Measurements from ENCODE around the gene SPOCK3.
A peak's percentile ranks its signal among the peaks of the same experiment; 100 is the strongest.
"Not testable (repeated sequence)": the region's sequence is repeated elsewhere in the genome, so short reads cannot be mapped to it uniquely, and the experiment has no call there.

Gene SPOCK3

DNA sequence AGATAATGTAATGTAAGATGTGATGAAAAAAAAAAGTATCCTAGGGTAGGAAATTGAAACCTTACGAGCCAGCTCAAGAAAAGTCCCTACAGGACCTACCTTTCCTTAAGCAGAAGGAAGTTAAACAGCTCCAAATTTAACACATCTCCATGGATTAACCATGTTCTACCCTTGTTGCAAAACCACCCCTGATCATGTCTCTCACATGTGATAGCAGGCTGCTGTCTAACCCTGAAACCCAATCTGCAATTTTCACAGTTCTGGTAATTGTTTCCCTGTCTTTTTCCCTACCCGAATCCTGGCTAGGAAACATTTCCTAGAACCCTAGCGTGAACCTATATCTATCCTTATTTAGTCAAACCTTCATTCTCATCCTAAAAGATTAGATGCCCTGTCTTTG lies 198.9 kb downstream of the SPOCK3 start:
- no peak for DNase-seq (ENCODE audit: low read depth)

DNA sequence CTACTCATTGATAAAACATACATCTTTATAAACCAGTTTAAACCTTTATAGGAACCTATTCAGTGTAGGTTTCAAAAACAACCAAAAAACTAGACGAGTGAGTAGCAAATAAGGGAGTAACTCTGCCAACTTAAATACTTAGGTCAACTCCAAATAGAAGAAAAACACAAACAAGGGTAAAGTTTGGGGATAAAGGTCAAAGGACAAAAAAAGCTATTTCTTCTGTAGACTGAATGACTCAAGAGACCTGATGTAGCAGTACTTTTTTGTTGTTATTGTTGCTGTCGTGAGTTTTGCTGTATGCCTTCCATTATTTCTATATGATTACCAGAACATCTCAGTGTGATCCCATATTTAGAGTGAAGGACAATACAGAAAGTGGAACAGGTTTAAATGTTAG lies 199.3 kb downstream of the SPOCK3 start:
- DNase-seq (ENCODE audit: low read depth) = no peak

DNA sequence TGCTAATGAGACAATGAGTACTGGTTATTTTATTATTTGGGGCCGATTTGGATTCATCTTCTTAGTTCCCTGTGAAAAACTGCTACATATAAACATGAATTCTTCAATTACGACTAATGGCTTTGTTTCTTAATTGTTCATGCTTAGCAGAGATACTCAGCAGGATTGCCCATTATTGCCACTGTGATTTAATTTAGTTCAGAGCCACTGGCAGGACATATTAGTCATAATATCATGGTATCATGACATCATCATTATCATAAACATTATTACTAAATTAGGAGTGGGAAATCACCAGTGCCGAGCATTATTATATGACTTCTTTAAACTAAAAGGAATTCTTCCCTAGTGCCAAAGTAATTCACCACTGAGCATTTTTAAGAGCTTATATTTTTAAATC lies 201.4 kb downstream of the SPOCK3 start:
- DNase-seq (ENCODE audit: low read depth) = no peak

DNA sequence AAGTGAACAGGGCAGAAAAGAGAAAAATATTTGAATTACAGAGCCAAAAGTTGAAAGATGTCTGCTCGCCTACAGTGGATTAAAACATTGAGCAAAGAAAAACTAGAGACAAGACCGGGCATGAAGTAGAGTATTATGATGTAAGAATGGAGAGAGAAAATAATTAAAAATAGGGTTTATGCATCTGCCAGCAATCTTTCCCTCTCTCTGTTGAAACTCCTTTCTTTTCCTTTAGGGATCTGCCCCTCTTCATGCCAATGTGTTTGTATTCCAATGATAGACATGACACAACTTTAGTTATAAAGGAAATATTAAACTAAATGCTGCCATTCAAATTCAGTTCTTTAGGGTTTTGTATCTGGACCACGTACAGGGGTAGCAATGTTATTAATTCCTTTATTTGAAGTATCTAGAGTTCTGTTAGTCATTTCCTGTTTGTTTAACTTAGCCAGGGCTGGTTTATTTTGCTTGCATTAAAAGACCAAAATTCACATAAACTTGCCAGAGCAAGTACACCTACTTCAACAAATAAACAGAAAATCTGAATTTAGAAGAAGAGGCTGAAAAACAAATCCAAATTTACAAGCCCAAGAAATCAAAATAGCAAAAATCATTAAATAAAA lies 202.6 kb downstream of the SPOCK3 start:
- peak; percentile 9 for DNase-seq (ENCODE audit: low read depth)

GRCh38 chr4:167028976-167029375 lies 205.3 kb downstream of the SPOCK3 start:
- DNase-seq (ENCODE audit: low read depth) = no peak

GRCh38 chr4:167025670-167026069 lies 208.6 kb downstream of the SPOCK3 start:
- no peak for DNase-seq (ENCODE audit: low read depth)

DNA sequence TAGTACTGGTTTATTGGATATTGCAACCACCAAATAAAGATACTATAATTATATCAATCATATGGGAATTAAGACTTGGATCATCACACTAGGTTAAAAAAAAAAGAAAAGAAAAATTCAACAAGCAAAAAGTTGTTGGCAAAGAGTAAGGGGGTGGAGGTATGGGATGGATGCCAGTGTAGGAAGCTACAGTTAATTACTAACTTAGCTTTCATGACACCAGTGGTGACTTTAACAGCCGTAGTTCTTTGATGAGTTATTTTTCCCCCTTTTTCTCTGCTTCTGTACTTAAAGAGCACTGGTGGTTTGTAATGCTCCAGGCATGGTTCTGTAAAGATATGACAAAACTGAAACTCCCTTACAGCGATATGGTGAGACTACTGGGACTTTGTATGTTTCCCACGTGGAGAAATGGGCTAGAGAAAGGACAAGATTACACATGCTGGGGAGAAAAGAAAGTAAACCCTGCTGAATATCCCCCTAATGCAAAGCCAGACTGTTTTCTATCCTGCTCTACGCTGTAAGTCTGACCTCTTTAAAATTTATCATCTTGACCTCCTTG lies 210.8 kb downstream of the SPOCK3 start:
- no peak for DNase-seq (ENCODE audit: low read depth)

- DNase-seq (ENCODE audit: low read depth) = peak; percentile 39
These were observed 212.6 kb downstream of the SPOCK3 start for GRCh38 chr4:167021545-167022155.

DNA sequence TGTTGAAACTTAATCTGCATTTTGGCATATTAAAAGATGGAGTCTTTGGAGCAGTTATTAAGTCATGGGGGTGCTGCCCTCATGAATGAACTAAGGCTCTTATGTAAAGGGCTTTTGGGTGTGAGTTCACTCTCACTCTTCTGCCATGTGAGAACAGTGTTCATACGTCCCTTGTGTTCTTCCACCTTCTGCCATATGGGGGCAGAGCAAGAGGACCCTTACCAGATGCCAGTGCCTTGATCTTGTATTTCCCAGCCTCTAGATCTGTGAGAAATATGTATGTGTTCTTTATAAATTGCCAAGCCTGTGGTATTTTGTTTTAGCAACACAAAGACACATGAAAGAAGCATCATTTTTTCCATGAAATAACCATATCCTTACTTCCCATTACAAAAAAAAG lies 213.9 kb downstream of the SPOCK3 start:
- DNase-seq (ENCODE audit: low read depth) = no peak

DNA sequence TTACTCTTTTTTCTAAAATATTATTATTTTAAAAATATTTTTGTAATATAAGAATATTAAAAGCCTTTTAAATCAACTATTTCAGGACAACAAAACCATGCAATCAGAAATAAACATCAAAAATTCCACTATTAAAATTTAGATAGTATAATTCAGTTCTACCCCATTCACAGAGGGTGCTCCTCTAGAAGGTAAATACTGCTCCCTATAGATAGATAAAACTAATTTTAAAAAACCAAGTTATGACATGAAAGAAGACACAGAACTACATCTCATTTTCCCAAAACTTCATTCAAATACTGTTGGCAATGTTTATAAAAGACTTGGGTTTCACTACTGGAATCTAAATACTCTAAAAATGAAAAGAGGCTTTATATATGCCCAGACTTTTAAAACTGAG lies 219.3 kb downstream of the SPOCK3 start:
- DNase-seq (ENCODE audit: low read depth) = no peak

- no peak for DNase-seq (ENCODE audit: low read depth)
These were observed 231.0 kb downstream of the SPOCK3 start for GRCh38 chr4:167003326-167003725.

- no peak for DNase-seq (ENCODE audit: low read depth)
These were observed 234.0 kb downstream of the SPOCK3 start for GRCh38 chr4:167000141-167000852.

- no peak for DNase-seq (ENCODE audit: low read depth)
These were observed 238.1 kb downstream of the SPOCK3 start for GRCh38 chr4:166996216-166996615.

DNA sequence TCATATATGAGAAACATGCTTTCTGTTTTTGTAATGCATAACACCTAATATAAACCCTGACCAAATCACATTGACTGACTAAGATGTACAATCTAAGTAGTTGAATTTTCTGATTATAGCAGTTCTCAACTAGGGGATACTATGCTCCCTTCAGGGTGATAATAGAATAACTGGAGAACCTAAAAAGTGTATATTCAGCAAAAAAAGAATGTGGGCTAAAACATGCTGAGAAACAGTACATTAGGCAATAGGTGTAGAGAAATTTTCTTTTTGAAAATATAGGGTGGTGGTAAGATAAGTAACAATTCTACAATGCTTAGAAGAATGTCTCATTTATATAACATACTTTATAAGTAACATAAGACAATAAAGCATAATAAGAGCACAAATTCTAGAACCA lies 239.6 kb downstream of the SPOCK3 start:
- no peak for DNase-seq (ENCODE audit: low read depth)

- no peak for DNase-seq (ENCODE audit: low read depth)
These were observed 243.2 kb downstream of the SPOCK3 start for GRCh38 chr4:166991006-166991561.

GRCh38 chr4:166989886-166990285 lies 244.4 kb downstream of the SPOCK3 start:
- DNase-seq (ENCODE audit: low read depth) = no peak

DNA sequence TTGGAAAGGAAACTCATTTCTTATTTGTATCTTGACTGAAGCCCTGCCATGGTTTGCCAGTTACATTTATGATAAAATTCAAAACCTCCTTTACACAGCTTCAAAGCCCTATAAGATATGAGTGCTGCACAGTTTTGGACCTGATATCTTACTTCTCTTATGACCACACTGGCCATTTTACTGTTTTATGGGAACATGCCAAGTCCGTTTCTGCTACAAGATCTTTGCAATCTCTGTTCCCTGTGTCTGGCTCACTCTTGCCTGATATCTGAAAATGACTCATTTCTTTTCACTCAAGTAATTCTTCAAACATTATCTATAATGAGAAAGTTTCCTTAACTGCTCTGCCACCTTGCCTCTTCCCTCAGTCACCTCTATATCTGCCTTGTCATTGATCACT lies 247.3 kb downstream of the SPOCK3 start:
- DNase-seq (ENCODE audit: low read depth) = no peak

GRCh38 chr4:166981847-166982246 lies 252.4 kb downstream of the SPOCK3 start:
- DNase-seq (ENCODE audit: low read depth) = no peak

DNA sequence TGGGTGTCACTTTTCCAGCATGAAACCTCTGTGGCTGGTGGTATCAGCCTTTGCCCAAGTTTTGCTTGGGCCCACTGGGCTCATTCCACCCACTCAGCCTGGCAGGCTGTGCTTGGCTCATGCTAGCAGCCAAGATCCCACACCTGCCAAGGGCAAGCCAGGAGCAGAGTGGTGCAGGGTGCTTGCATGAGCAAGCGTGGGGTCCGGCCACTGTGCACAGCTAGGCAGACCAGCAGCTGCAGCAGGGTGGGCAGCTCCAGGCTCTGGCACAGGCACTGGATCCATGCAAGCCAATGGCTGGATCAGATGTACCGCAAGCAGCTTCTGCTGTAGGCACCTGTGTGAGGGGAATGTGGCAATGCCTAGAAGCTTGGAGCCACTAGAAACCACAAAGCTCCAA lies 253.9 kb downstream of the SPOCK3 start:
- DNase-seq (ENCODE audit: low read depth) = no peak

DNA sequence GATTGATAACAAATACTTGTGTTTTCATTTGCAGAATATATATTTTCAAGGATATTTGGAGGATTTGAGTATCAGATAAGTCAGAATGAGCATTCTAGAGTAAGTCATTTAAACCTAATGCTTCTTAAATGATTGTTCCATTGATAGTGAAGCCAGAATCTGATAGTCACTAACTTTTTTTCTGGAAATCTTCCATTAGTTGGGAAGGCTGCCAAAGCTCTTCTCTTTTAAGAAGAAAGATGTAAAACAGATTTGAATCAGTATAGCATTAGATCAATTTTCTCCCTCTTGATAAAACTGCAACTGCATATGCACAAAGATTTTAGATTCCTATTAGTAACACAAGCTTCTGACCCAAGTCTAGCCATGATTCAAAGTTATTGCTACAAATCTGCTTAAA lies 256.7 kb downstream of the SPOCK3 start:
- DNase-seq (ENCODE audit: low read depth) = no peak

DNA sequence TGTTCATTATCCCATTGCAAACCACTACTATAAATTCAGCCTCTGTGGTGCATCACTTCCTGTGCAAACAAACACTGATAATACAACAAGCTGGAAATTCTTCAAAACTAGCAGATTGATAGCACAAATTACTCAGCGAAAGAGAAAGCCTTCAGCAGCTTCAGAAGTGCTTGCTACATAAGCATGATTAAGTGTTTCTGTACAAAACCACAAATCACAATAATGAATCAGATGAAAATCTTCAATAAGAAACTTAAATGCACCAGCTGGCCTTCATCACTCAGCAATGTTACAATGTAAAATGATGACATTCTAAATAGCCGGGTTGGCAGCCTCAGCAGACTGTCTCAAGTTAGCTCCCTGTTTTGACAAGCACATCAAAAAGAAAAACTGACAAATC lies 262.2 kb downstream of the SPOCK3 start:
- DNase-seq (ENCODE audit: low read depth) = no peak

GRCh38 chr4:166968219-166968618 lies 266.1 kb downstream of the SPOCK3 start:
- not testable (repeated sequence) for DNase-seq (ENCODE audit: low read depth)

GRCh38 chr4:166965562-166965961 lies 268.7 kb downstream of the SPOCK3 start:
- DNase-seq (ENCODE audit: low read depth) = no peak
